Gastroesophageal sphincter (tissue), 4 donors: ENCODE results near the gene SHISA7. TPM values are rescaled to one million over a fixed set of nuclear protein-coding genes. Genes with fewer than 3 reads are reported as not detected.

Source experiments
- ATAC-seq: fragments of 150-250 bp; one replicate; pipeline ENCODE4 v1.9.1; 2016; ENCODE audit warnings: mild to moderate bottlenecking, moderate library complexity
- H3K27ac ChIP-seq, 4 donors: fragments of 200-600 bp; sonication (generic) in 3 of 4; 1 replicate in 3 of 4; 2 replicates in 1 of 4; pipeline ENCODE4 v1.5.1; 2016 to 2019
- H3K27me3 ChIP-seq: fragments of 200-600 bp; sonication (generic); one replicate; pipeline ENCODE4 v1.5.1; 2019
- H3K36me3 ChIP-seq, 2 donors: fragments of 200-600 bp; sonication (generic); one replicate each; pipeline ENCODE4 v1.5.1; 2019; ENCODE audit warnings: control low read depth in 1 of 2
- H3K4me1 ChIP-seq, 3 donors: fragments of 200-600 bp; sonication (generic); 1 replicate in 2 of 3; 2 replicates in 1 of 3; pipeline ENCODE4 v1.5.1; 2016 to 2019; ENCODE audit warnings: control low read depth in 2 of 3
- H3K4me3 ChIP-seq, 2 donors: fragments of 200-600 bp; sonication (generic); one replicate each; pipeline ENCODE4 v1.5.1; 2019; ENCODE audit warnings: mild to moderate bottlenecking in 1 of 2, moderate library complexity in 1 of 2
- H3K9me3 ChIP-seq, 3 donors: fragments of 200-600 bp; sonication (generic); one replicate each; pipeline ENCODE4 v1.5.1; 2017 to 2019; ENCODE audit warnings: control low read depth in 2 of 3
- CTCF ChIP-seq, 4 experiments: fragments of 200-600 bp in 2 of 4; fragments of 450-650 bp in 2 of 4; sonication (generic) in 1 of 4; IDR thresholded peaks; one replicate each; pipeline ENCODE4 v1.5.1; 2017 to 2019; ENCODE audit warnings: antibody characterized with exemption in 4 of 4, mild to moderate bottlenecking in 2 of 4, moderate library complexity in 2 of 4
- EP300 ChIP-seq: sonication (generic); formaldehyde crosslinking; IDR thresholded peaks from one replicate; pipeline ENCODE4 v1.6.1; 2017; ENCODE audit warnings: antibody characterized with exemption, mild to moderate bottlenecking
- POLR2A ChIP-seq, 2 donors: fragments of 450-650 bp; IDR thresholded peaks; one replicate each; pipeline ENCODE4 v1.6.1; 2017; ENCODE audit warnings: antibody characterized with exemption in 2 of 2, mild to moderate bottlenecking in 2 of 2, moderate library complexity in 1 of 2
- POLR2AphosphoS5 ChIP-seq: sonication (generic); formaldehyde crosslinking; IDR thresholded peaks from one replicate; pipeline ENCODE4 v1.6.1; 2017; ENCODE audit warnings: antibody characterized with exemption
- WGBS, 2 donors: methylation state at CpG; one replicate each; pipeline ENCODE4 v1.1.5; 2018; ENCODE audit warnings: low coverage in 1 of 2; 5-methylcytosine and 5-hydroxymethylcytosine counted together
- total RNA-seq, 4 donors: library from RNA; depleted of rRNA; stranded (reverse); fragments of >200 nt; gene quantifications; one replicate each; pipeline ENCODE4 v1.1.0, GENCODE V29; 2016

SHISA7 gene
- total RNA-seq, 4 donors from 2014 or later: not detected

GRCh38 chr19:55462722-55463121, 19.6 kb upstream of the SHISA7 start:
- no peaks in the 10 kb centered on the region for H3K9me3 ChIP-seq
- no peaks in the 10 kb centered on the region for H3K36me3 ChIP-seq
- TF ChIP-seq POLR2AphosphoS5 (no peak), POLR2A (IDR thresholded peaks at IDR 0.05) (no peak), CTCF (IDR thresholded peaks at IDR 0.05) (no peak), EP300 (no peak)
- no peak overlapping the region for H3K27ac ChIP-seq
- 80 to 100% methylated on average over 5 to 11 of the region's 11 CpGs for WGBS, 2 donors
- H3K4me3 ChIP-seq: no peak overlapping the region
- ATAC-seq: no peak
- no peaks in the 10 kb centered on the region for H3K27me3 ChIP-seq
- peaks cover 0 to 53% (median 5%) of the 10 kb centered on the region in 3 donors for H3K4me1 ChIP-seq

- no peak for ATAC-seq
- Histone ChIP-seq H3K27ac (peak overlapping the region; percentile 47 to 93 (median 86)), H3K4me3 (peak overlapping the region; percentile 42 to 73), H3K9me3 (no peaks in the 10 kb centered on the region), H3K4me1 (peaks cover 0 to 46% (median 5%) of the 10 kb centered on the region in 3 donors), H3K27me3 (no peaks in the 10 kb centered on the region), H3K36me3 (peaks cover 0 to 1% of the 10 kb centered on the region in 2 donors)
- WGBS, 2 donors: 12 to 16% methylated on average over 14 to 21 of the region's 27 CpGs
- peak in 1 of 2 donors; percentile 36 for TF ChIP-seq POLR2A (IDR thresholded peaks at IDR 0.05)
- TF ChIP-seq EP300: no peak
Measured at GRCh38 chr19:55461974-55462626, 19.0 kb upstream of the SHISA7 start.

- H3K36me3 ChIP-seq: peaks cover 0 to 7% of the 10 kb centered on the region in 2 donors
- H3K27me3 ChIP-seq: no peaks in the 10 kb centered on the region
- peaks cover 0 to 46% (median 5%) of the 10 kb centered on the region in 3 donors for H3K4me1 ChIP-seq
- WGBS, 2 donors: 0% methylated on average over 2 of the region's 54 CpGs; no CpG with 5 or more reads in 1 of the 2 donors
- peak within 1 kb of the TSS; percentile 56 to 73 for H3K4me3 ChIP-seq
- peak in 1 of 4 experiments; percentile 2 for TF ChIP-seq CTCF (IDR thresholded peaks at IDR 0.05)
- TF ChIP-seq EP300: no peak
- peak; percentile 54 for TF ChIP-seq POLR2AphosphoS5
- TF ChIP-seq POLR2A (IDR thresholded peaks at IDR 0.05): peak; percentile 57 to 68
- ATAC-seq: peak; percentile 97
- peak within 1 kb of the TSS; percentile 68 to 96 (median 92) for H3K27ac ChIP-seq
- H3K9me3 ChIP-seq: no peaks in the 10 kb centered on the region
Measured at GRCh38 chr19:55461259-55461973, 18.3 kb upstream of the SHISA7 start, which contains the start of gene ISOC2. TSS of gene ISOC2 (minus strand) at chr19:55461642. CDS start at chr19:55456486, 5,156 bp downstream.

GRCh38 chr19:55460670-55461258, 17.7 kb upstream of the SHISA7 start:
- Histone ChIP-seq H3K9me3 (no peaks in the 10 kb centered on the region), H3K4me1 (peaks cover 0 to 46% (median 5%) of the 10 kb centered on the region in 3 donors), H3K4me3 (peak overlapping the region; percentile 56 to 73), H3K27me3 (no peaks in the 10 kb centered on the region), H3K36me3 (peaks cover 0 to 14% of the 10 kb centered on the region in 2 donors), H3K27ac (peak overlapping the region; percentile 68 to 96 (median 92))
- peak; percentile 69 for ATAC-seq
- WGBS, 2 donors: 3 to 5% methylated on average over 7 to 21 of the region's 24 CpGs
- TF ChIP-seq POLR2AphosphoS5 (no peak), EP300 (no peak), POLR2A (IDR thresholded peaks at IDR 0.05) (no peak), CTCF (IDR thresholded peaks at IDR 0.05) (no peak)
